GM21381 (cell line): ENCODE measurements around the gene SLC36A1.
A peak's percentile ranks its signal among the peaks of the same experiment; 100 is the strongest.

Experiments
- ATAC-seq: cut with Tn5 transposase; IDR thresholded peaks from one replicate; pipeline ENCODE4 v1.9.1; 2021; ENCODE audit warnings: mild to moderate bottlenecking, moderate library complexity; ENCODE audit not compliant: unreplicated experiment

SLC36A1 gene

DNA sequence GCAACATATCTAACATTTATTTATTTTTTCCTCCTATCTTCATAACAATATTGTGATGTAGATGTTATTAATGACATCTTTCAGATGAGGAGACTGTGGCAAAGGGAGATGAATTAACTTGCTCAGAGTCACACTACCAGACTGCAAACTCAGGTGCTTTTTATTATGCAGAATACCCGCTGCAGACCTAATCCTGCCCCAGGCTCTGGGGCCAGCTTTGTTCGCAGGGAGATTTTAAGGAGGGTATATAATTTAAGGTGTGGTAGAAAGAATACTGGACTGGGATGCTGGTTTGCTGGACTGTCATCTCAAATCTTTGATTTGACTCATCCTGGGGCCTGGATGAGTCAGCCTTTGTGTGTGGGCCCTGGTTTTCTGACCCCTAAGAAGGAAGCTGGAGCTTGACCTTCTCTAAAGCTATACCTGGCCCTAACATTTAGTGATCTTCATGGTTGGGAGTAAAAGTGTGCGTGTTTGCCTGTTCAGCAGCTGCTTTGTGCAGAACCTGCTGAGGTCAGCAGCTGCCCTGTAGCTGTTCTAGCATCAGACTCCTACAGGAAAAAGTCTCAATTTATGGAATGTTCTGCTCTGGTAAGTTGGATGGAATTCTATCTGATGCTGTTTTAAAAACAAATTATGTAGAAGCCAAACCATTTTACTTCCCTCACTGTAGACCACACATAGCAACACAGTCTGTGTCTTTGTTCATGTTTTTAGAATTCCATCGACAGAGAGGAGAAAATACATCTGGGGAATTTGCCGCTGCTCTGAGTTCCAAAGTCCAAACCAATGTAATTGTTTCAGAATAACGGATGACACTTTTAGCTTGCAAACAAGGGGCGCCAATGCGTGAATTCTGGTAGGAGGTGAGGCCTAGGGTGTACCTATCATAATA lies 4.5 kb downstream of the SLC36A1 start:
- peak; percentile 38 for ATAC-seq

DNA sequence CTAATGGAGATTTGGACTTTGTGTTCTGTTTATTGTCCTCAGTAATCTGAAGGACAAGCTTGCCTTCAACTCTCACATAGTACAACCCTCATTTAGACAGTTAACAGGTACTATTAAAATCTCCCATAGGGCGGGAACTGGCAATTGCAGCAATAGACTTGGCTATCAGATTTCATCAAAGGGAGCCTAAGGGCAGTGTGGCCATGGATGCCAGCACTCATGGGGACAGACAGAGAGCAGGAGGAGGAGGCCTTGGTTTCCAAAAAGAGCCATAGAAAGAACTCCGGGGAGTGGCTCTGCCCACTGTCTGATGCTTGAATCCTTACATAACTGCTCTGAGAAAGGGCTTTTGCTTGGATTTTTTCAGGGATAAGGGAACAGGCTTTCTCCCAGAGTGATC lies 6.8 kb downstream of the SLC36A1 start:
- ATAC-seq: no peak

DNA sequence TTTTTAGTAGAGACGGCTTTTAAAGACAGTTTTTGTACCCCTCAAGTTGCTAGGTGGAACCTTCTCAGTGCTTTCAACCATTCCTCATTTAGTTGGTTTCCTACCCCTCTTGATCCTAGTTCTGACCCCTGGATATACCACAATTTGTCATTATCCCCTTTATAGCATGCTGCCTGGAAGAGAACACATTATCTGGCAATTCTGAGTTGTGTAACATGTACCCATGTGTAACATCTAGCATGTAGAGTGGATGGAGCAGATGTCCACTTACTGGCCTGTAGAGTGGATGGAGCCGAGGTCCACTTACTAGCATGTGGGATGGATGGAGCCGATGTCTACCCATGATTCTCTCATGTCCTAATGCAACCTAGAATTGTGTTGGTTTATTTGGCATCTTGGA lies 7.5 kb downstream of the SLC36A1 start:
- ATAC-seq: no peak

DNA sequence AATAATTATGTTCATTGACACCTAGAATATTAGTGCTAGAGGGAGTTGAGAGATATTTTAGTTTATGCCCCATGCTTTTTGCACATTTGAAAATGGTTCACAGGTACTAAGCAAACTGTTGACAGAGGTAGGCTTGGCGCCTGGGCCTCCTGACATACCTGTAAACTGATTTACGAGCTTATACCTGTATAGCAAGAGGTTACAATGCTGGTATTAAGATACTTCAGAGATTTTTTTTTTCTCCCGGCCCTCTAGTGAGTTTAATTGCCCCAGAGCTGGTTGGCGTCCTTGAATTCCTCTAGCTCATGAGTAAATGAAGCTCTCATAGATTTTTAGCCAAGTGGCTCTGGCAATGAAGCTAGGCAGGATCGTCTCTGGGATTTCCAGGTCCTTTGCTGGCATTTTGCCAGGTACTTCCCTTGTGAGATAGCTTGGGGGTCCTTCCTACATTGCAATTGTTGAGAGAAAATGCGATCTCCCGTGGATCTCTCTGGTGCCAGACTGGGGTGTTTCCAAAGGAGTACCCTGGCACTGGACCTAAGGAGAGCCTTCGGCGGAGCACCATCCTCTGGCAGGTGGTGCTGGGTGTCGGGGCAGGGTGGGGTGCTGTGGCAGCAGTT lies 9.0 kb downstream of the SLC36A1 start:
- no peak for ATAC-seq

DNA sequence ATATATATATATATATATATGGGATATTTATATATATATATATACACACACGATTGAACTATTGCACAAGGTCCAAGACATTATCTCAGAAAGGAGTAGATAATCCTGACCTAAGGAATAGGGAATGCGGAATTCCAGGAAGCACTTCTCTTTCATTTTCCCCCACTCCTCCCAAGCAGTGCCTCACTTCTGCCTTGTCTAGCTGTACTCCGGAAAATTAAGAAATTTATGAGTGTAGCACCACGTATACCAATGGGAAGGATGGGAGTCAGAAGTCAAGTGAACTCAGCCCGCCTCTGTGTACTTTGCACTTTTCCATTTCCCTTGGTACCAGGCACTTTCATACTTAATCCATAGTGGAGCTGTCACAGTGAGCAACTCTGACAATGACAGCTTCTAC lies 10.9 kb downstream of the SLC36A1 start:
- no peak for ATAC-seq

DNA sequence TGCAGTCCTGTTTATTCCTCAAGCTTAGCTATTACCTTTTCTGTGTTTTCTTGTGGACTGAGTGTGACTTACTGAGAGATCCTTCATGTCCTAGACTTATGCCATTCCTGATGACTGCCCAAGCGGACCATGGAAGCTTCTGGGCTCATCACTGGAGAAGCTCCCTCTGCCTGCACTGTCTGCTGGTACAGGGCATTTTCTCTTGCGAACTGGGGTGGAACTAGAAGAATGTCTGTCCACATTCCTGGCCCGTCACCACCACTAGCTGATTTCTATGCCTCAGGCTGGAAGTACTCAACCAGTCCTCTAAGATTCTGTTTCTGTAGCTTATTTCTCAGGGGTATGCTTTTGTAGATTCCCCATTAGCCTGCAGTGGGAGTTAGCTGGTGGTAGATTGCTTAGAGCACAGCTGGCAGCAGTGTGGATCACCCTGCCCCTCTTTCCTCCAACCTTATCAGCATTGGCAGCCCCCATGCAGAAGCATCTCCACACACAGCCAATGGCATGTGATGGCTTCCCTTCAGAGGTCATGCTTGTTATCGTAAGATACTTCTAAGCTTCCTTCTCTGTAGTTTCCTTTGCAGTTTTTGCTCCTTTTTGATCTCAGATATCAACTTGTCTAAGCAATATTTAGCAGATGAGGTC lies 12.4 kb downstream of the SLC36A1 start:
- no peak for ATAC-seq

DNA sequence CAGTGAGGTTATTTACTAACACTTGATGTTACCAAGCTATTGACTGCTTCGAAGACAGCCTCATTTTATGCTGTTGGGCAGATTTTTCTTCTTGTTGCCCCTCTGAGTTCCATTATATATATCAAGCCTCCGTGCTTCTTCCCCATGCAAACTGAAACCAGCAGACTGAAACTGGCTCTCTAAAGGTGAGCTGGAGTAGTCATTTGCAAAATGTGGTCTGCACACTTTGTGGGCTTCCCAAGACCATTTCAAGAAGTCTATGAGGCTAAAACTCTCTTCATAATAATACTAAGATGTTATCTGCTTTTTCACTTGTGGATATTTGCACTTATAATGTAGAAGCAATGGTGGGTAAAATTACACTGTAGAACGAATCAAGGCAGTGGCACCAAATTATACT lies 13.9 kb downstream of the SLC36A1 start:
- peak; percentile 87 for ATAC-seq

DNA sequence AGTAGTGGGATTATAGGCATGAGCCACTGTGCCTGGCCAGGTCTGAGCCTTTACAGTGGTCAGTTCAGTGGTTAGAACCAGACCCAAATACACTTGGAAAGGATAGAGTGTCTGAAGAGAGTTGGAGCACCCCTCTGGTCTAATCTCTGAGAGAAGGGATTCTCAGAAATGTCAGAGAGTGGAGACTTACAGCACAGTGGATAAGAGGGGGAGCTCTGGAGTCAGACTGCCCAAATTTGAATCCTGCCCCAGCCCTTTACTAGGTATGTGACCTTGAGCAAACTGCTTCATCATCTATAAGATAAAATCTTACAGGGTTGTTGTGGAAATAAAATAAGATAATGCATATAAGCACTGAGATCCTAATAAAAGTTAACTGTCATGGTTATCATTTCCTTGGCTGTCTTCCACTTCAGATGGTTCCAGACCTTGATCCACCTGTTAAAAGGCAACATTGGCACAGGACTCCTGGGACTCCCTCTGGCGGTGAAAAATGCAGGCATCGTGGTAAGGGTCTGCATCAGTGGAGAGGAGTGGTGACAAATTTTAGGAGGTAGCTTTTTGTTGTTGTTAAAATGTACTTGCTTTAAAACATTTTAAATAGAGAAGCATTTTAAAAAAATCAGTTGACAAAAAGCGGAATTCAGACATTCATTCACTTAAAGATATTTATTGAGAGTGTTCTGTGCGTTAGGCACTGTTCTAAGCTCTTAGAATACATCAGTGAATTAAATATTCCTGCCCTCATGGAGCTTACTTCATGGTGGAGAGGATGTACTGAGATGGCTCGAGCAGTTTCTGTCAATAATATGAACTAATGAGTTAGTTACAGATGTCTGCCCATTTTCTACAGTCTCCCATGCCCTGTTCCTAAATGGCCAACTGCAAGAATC lies 16.0 kb downstream of the SLC36A1 start:
- ATAC-seq: no peak

DNA sequence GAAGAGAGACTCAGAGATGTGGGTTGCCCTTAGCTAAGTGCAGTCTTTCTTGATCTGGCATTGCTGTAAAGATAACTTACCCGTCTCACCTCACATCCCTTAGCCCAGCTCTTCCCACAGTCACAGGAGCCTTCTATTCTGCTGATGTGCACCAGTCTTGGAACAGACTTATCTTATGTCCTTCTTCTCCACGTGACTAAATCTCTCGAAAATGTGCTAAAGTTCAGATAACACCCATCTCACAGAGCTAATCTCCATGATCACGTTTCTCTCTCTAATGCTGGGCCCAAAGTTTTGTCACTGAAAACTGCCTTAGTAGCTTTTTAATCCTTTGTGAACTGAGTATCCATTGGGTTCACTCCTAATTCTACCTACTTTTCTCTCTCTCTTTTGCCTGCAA lies 16.7 kb downstream of the SLC36A1 start:
- ATAC-seq: no peak

DNA sequence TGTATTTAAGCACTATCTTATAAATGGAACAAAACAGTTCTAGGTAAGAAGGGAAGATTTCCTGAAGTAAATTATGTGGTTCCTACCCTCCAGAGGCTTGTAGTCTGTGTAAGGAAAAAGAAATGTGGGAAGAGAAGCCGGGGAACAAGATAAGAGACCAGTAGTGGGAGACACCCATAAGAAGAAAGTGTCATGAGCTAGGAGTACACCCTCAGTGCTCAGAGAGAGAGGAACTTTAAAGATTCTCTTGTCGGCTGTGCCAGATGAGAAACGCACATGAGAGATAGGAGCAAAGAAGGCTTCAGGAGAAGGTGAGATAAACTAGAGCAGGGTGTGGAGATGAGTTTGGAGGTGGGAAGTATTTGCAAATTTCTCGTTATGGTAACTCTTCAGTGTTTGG lies 18.1 kb downstream of the SLC36A1 start:
- no peak for ATAC-seq

DNA sequence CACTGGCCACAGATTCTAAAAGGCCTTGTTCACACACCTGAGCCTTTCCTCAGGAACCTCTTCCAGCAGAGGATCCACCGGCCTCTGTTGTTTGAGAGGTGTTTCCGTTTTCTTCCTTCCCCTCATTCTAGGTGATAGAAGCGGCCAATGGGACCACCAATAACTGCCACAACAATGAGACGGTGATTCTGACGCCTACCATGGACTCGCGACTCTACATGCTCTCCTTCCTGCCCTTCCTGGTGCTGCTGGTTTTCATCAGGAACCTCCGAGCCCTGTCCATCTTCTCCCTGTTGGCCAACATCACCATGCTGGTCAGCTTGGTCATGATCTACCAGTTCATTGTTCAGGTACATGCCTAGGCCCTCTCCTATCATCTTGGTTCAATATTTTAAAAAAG lies 20.2 kb downstream of the SLC36A1 start:
- ATAC-seq: no peak

DNA sequence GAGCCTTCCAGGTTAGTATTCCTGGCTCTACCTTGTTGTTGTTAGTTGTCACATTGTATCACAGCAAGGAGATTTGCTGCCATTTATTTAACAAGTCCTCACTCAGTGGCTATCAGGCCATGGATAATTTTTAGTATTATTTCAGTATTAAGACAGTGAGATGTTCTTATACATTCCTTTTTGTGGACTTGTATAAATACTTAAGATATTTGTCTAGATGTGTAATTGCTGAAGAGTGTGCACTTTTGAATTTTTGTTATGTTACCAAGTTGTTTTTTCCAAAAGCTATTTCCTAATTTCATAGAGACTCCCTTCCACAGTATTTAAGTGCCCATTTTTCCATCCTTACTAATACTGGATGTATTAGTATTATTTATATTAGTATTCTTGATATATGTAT lies 22.0 kb downstream of the SLC36A1 start:
- no peak for ATAC-seq

DNA sequence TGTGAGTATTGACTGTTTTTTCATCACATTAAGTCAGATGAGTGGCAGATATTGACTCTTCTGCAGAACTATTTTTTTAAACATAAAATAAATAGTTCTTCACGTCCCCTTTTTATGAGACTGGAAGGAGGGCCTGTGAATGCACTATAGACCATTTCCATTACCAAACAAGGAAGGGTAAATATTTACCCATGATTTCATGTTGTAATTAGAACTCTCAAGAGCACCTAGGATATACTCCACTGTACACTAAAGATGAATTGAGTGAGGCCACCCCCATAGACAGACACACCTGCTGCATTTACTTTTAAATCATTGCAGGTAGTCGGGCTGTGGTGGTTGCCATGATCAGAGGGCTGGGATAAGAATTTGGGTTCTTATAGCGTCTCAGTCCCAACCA lies 22.6 kb downstream of the SLC36A1 start:
- ATAC-seq: no peak

DNA sequence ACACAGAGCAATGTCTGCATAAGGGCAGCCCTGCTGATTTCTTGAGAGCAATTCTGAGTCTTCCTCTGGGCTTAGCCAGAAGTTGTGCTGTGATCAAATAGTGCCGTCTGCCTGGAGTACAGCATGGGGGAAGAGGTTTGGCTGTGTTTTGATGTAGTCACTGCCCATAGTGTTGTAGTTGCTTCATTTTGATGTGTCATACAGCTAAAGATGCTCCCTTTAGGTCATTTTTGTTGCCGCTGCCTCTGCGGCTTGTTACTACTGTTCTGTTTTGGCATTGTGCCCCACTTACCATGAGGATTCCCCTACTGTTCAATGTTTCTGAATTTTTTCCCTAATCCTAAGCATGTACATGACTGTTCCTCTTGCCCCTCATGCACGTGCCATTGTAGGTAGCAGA lies 23.0 kb downstream of the SLC36A1 start:
- no peak for ATAC-seq

DNA sequence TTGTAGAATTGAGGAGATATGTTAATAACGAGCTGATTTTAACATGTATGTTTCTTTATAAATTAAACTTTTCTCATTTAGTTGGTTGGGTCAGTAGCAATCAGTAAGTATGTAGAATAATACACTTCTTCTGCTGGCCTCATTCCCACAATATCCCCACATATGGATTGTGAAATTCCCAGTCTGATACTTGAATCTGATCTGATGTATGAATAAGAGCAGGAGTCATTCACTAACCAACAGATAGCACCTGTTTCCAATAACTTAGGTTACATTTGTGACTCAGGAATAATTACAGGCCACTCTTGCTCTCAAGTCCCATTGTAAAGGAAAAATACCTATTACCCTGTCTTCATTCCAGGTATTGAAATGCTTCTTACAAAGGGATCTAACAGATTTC lies 23.9 kb downstream of the SLC36A1 start:
- ATAC-seq: no peak

DNA sequence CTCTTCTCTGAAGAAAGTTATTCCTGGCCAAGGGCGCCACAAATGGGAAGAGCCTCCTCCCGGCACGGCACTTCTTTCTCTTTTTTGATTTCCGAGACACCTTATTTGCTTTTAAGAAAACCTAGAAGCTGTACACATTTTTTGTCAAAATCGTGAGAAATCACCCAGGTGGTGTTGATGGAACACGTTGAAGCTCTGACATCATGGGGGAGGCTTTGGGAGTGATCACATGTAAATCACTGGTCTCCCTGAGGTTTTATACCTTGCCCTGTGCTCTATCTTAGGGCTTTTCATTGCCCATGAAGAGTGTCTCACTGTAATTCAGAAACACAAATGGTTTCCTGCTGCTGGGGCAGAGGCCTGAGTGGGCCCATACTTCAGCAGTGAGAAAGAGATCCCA lies 27.4 kb downstream of the SLC36A1 start:
- ATAC-seq: no peak

DNA sequence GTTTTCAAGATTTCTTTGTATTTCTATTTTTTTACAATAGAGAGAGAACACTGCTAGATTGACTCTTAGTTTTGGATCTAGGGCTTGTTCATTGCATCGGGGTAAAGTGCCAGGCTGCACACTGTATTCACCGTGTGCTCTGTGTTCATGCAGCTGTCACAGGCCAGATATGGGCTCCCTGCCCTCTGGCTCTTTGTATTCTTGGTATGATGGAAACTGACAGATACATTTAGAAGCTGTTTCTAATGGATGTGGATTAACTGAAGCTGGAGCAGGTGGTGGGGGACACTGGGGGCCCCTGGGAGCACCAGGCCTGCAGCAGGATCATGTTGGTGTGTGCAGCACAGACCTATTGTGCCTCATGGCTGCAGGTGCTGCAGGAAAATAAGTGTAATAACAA lies 28.0 kb downstream of the SLC36A1 start:
- ATAC-seq: no peak

DNA sequence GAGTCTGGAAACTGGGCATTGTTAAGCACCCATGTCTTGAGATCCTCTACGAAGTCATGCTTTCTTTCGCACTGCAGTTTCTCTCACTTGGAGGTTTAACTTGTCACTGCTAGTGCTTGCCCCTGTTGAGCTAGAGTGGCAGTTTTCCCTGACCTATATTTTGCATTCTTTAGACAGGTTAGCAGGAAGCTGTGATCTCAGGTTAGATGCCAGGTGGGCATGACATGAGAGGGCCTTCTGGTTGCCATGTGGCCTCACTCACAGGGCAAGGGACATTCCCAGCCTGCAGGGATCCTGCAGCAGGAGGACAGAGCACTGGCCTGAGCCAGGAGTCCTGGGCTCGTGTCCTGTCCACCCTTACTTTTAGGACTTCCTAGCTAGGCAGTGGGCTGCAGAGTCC lies 28.6 kb downstream of the SLC36A1 start:
- ATAC-seq: no peak

DNA sequence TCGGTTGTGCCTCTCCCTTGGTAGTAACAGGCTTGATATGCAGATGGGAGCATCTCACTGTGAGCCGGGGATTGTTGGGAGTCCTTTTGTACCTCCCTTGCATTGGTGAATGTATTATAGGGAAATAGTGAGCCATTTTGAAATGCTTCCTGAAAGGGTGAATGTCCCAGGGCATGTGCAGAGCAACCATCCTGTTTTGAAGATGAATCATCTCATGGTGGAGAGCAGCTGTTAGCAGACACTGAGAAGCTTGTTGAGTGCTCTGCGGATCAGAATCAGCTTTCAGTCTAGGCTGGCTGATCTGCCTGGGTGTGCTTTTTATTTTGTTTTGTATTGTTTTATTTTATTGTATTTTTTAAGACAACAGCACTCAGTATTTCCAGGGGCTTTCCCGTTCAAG lies 29.7 kb downstream of the SLC36A1 start:
- ATAC-seq: no peak

DNA sequence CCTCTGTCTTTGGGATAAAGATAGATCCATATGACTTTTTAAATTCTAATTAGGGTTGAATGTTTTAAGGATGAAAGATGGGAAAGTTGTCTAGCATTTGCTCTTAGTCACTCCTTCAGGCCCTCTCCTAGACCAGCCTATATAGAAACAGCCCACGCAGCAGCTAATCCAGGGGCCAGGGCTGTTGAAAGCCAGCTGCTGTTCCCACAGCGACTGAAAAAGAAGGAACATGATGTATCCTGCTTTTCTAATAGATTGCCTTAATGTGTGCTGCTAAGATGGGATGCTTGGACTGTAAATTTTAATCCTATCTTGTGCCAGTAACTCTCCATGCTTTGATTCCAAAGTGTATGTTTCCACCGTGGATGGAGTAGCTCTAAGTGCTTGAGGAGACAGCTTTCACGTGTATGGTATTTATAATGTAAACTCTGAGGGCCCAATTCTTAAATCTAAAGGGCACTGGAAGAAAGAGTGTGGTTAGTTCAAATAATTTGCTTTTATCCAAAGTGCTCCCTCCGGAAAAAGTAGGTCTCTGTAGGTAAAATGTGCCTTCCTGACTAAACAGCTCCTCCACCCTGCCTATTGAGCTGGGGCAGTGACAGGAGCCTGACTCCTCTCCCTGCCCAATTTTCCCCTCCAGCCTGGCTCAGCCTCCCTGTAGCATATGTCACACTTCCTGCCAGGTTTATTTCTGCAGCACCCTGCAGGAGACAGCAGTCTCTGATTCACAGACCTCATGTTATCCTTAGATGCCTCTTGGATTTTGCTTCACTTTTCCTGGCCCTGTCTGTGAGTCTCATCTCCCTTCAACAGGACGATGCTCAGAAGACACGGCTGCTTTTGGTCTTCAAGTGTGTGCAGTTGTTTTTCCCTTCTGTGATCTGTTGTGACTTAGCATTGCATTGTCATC lies 33.2 kb downstream of the SLC36A1 start:
- ATAC-seq: no peak
